Measurements from ENCODE around the gene CEP295NL.
A peak's percentile ranks its signal among the peaks of the same experiment; 100 is the strongest.
"Not testable (repeated sequence)": the region's sequence is repeated elsewhere in the genome, so short reads cannot be mapped to it uniquely, and the experiment has no call there.

Gene CEP295NL

GRCh38 chr17:78873519-78874340, 29.3 kb downstream of the CEP295NL start:
- peak in 41 of 56 donors; percentile 25 to 77 (median 53) for DNase-seq

DNA sequence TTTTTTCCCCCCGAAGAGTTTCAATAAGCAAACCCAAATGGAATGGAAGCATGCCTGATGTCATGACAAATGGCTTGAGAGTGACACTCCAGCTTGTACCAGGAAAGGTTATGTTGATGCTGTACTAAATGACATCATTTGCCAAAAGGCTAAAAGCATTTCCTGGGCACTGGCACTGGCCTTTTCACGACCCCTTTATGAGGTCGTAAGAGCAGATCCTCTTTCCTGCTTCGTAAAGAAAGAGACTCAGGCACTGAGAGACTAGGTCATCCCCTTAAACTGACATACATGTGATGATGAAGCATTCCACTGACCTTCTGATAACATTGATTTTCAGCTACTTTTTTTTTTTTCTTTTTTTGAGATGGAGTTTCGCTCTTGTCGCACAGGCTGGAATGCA, 30.5 kb downstream of the CEP295NL start:
- DNase-seq = no peak

- peak in 4 of 56 donors; percentile 32 to 47 (median 36) for DNase-seq
Measured at GRCh38 chr17:78870621-78871020, 32.4 kb downstream of the CEP295NL start.

- DNase-seq = no peak
Measured at GRCh38 chr17:78868391-78868790, 34.6 kb downstream of the CEP295NL start.

DNA sequence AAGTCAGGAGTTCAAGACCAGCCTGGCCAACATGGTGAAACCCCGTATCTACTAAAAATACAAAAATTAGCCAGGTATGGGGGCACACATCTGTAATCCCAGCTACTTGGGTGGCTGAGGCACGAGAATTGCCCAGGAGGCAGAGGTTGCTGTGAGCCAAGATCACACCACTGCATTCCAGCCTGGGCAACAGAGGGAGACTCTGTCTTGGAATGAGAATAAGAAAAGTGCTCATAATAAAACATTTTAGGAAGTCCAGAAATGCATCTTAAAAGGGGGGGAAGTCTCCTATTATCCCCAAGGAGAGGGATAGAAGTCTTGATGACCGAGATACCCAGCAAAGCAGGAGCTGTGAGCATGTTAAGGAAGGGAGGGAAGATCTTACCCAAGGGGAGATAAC, 36.0 kb downstream of the CEP295NL start:
- DNase-seq = not testable (repeated sequence)

DNA sequence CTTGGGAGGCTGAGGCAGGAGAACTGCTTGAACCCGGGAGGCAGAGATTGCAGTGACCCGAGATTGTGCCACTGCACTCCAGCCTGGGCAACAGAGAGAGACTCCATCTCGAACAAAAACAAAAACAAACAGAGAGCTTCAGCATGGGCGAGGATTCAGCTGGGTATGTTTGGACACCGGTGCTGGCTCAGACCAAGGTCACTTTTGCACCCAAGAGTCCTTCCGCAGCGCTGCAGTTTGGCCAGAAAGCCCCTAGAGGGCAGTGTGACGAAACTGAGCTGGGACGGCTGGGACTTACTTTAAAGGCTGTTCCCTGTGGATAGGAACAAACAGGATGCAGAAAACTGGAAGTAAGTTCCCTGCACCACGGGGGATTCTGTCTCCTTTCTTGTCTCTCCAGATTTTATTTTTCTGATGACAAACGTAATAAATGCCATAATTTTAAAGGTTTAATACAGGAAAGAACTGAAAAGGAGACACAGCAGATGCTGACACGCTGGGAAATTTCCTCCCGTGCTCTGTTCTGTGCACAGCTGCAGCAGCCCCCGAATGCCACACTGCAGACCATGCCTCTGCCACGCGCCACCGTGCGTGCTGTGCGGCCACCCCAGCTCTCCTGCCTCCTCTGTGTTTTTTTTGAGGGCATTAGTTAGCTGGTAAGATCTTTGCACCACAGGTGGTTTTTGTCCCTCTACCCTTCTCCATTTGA, 37.2 kb downstream of the CEP295NL start:
- peak in 52 of 56 donors; percentile 24 to 92 (median 68) for DNase-seq

DNA sequence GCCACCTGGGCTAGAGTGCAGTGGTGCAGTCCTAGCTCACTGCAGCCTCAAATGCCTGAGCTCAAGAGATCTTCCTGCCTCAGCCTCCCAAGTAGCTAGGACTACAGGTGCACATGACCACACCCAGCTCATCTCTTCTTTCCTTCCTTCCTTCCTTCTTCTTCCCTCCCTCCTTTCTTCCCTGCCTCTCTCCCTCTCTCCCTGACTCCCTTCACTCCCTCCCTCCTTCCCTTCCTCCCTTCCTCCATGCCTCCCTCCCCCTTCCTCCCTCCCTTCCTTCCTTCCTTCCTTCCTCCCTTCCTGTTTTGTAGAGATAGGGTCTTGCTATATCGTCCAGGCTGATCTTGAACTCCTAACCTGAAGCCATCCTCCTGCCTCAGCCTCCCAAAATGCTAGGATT, 38.9 kb downstream of the CEP295NL start:
- DNase-seq = no peak

DNA sequence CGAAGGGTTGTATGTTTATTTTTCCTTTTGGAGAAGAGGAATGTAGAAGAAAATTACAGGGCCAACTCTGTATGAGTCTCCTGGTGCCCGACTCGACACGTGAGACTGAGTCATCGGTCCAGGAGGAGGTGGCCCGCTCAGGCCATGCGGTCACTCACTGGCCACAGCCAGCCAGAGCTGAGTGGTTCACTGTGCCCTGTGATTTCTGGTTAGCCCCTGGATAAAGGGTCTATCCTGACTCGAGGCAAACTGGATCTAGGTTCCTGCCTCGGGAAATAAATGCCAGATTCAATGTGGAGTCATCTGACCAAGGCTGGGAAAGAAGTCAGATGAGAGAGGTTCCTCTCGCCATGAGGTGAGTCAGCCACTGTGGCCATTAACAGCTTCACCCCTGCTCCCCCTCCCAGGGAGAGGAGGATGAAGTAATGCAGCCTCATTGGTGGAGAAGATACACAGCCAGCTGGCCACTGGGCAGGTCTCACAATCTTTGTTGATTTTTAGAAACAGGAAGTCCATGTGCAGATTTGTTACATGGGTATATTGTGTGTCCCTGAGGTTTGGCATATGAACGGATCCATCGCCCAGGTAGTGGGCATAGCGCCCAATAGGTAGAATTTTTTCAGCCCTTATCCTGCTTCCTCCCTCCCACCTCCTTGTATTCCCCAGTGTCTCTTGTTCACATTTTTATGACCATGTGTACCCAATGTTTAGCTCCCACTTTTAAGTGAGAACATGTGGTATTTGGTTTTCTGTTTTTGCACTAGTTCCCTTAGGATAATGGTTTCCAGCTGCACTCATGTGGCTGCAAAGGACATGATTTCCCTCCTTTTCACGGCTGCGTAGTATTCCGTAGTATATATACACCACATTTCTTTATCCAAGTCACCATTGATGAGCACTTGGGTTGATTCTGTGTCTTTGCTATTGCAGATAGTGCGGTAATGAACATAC, 40.7 kb downstream of the CEP295NL start:
- DNase-seq = peak in 10 of 56 donors; percentile 29 to 84 (median 56)

GRCh38 chr17:78861229-78861628, 41.8 kb downstream of the CEP295NL start:
- DNase-seq = no peak

GRCh38 chr17:78859051-78859450, 44.0 kb downstream of the CEP295NL start:
- no peak for DNase-seq

GRCh38 chr17:78857266-78857665, 45.7 kb downstream of the CEP295NL start:
- no peak for DNase-seq

- DNase-seq = no peak
Measured at GRCh38 chr17:78855561-78856165, 47.3 kb downstream of the CEP295NL start.

GRCh38 chr17:78854508-78854907, 48.5 kb downstream of the CEP295NL start:
- DNase-seq = no peak

DNA sequence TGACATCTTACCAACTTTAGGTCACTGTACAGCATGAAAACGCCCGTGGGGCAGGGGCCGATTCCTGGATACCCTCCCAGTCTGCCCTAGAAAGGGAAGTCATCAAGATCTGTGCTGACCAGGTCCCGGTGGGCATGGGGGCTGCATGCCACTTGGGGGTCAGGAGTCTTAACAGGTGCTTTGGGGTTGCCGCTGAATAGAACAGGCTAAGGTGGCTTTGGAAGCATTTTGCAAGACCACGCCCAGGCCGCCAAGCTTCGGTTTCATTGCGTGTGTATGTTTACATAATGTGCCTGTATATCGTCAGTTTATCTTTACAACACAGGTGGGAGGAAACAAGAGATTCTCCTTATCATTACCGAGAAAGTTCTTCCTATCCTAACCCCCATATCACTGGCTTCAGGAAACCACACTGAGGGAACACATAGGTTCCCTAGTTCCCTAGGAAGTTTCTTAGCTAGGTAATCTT, 49.0 kb downstream of the CEP295NL start:
- no peak for DNase-seq

- no peak for DNase-seq
Measured at GRCh38 chr17:78852709-78853121, 50.3 kb downstream of the CEP295NL start.

GRCh38 chr17:78849026-78849425, 54.0 kb downstream of the CEP295NL start:
- no peak for DNase-seq

GRCh38 chr17:78847052-78847451, 55.9 kb downstream of the CEP295NL start:
- no peak for DNase-seq

- peak in 24 of 56 donors; percentile 4 to 63 (median 32) for DNase-seq
Measured at GRCh38 chr17:78844301-78845005, 58.5 kb downstream of the CEP295NL start.

DNA sequence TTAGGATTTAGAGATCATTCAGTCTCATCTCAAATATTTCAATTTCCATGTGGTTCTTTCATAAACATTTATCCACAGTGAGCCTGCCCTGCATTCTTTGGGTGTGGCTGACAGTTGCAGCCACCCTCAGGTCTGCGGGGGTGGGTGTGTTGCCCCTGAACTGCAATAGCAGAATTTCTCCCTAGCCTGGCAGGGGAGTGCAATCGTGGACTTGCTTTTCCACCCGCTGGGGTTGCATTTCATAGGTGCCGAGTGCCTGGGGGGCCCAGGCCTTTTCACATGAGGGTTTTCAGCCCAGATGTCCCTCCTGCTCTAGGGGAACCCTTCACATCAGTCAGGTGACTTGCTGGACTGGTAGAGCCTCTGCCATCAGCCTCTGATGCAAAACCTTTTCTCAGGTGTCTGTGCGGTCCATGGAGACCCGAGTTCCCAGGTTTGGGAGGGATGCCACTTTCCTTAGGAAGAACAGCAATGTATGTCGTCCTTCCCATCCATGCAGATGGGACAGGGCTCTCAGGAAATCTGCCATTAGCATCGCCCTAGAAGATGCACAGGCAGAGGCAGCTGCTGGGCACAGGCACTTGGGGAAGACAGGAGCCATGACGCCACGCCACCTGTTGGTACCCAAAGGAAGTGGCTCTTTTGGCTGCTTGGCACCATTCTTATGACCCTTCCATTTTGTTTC, 60.0 kb downstream of the CEP295NL start:
- DNase-seq = no peak

Data from amygdala (tissue), 56 donors.